Fibroblast of peridontal ligament (primary cell): ENCODE measurements around the gene DNAJB8.

Experiments used
- DNase-seq: peaks from one replicate; pipeline ENCODE4 v3.0.0-alpha.2; 2010; ENCODE audit errors: extremely low read depth

The DNAJB8 gene

DNA sequence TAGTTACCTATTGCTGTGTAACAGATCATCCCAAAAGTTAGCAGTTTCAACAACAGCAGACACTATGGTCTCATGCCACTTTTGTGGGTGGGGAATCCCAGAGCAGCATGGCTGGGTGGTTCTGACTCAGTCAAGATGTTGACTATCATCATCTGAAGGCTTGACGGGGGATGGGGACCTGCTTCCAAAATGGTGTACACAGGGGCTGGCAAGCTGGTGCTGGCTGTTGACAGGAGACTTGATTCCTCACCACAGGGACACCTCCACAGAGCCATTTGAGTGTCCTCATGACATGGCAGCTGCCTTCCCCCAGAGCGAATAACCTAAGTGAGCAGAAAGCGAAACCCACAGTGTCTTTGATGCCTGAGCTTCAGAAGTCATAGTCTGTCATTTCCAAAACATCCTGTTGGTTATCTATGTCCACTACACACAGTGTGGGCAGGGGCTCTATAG lies 19.1 kb downstream of the DNAJB8 start:
- no peak for DNase-seq

DNA sequence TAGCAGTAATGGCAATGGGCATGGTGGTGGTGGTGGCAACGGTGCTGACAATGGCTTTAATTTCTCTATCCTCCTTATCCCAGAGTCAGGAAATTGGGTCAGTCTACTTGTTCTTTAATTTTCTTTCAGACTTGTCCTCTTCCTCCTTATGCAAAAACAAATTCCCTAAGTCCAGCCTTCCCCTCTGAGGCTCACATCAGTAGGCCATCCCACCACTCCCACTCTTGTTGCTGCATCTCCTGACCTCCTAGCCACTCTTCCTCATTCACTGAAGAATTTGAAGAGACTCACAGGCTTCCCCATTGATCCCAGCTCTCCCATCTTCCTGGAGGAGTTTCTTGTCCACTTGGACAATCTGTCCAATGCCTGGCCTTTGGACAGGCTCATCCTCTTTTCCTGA lies 19.9 kb downstream of the DNAJB8 start:
- no peak for DNase-seq

DNA sequence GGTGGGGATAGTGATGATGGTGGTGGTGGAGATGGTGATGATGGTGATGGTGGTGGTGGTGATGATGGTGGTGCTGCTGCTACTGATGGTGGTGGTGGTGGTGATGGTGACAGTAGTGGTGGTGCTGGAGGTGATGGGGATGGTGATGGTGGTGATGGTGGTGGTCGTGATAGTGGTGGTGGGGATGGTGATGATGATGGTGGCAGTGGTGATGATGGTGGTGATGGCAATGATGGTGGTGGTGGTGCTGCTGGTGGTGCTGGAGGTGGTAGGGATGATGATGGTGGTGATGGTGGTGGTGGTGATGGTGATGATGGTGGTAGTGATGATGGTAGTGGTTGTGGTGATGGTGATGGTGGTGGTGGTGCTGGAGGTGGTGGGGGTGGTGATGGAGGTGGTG lies 21.3 kb downstream of the DNAJB8 start:
- DNase-seq = no peak

DNA sequence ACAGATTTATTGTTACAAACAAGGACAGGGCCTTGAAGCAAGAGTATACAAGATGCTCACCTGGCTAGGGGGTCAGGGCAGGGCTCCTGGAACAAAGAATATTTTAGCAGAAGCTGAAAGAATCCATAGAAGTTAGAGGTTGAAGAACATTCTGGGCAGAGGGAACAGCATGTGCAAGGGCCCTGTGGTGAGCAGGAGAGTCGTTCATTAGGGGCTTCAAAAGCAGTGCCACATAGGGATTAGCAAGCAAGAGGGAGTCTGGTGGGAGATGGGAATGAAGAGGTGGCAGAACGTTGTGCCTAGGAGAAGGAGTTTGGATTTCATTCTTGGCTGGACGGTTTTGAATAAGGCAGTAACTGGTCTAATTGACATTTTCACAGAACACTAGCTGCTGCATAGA lies 22.9 kb downstream of the DNAJB8 start:
- no peak for DNase-seq

DNA sequence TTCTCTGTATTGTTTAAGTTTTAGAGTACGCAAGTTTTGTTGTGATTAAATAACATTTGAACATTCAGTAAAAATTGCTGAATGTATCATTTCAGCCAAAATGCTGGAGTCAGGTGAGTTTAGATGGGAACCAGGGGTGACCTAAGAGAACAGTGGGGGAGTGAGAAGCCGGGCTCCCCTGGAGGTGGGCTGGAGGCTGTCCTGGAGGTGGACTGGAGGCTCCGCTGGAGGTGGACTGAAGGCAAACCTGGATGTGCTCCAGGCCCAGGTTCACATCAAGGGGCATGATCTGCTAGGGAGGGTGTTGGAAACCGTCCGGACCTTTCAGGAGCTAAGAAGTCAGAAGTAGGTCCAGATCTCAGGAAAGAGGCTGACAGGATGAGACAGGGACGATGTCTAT lies 23.7 kb downstream of the DNAJB8 start:
- no peak for DNase-seq

DNA sequence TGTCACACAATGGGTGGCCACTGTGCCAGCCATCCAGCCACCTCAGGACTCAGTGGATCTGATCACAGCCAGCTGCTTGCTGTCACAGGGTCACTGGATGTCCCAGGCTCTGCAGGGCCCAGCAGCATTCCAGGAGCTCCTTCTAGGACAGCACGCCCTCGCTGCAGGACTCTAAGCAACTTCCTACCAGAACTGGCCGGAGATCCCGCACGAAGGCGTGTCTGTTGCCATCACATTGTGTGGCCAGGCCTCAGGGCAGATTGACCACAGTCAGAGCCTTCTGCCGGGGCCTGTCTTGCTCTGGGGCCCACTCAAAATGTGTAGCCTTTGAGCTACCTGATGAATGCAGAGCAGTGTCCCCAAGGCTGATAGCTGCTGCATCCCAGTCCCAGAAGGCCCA lies 24.6 kb downstream of the DNAJB8 start:
- no peak for DNase-seq

DNA sequence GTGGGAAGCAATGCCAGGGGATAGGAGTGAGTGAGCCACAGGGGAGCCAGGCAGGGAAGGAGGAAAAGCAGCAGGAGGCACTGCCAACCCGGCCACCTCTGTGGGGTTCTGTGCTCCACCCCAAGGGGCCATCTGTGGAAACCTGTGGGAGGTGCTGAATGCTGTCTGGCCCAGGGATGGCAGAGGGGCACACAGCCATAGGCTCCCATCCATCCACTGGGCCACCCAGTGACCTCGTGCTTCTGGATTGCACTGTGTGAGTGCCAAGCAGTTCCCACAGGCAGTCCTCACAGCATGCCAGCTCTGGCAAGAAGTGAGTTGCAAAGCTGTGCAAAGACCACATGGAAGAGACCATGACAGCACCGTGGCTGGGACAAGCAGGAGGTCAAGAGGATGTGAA lies 27.5 kb downstream of the DNAJB8 start:
- peak; percentile 5 for DNase-seq

DNA sequence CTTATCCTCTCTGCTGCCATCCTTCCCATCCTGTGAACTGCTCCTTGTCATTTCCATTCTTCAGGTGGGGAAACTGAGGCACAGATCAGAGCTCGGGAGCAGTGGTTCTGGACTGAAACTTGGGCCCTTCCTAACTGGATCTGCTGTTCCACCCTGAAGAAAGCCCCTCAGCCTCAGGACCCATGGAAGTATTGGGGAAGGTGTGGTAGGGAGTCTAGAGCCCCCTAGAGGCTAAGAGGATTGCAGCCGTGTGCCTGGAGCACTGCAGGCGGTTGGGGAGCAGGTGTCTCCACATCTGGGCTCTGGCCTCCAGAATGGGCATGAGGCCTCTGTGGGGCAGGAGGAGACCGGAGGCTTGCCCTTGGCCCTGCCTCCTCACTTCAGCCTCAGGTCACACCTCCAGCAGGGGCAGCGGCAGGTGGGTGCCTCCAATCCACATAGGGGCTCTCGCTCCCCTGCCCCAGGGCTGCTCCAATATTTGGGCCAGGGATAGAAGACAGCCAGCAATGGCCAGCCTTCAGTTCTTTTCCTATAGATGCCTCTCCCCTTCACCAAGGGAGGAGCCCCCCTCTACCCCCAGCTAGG lies 28.1 kb downstream of the DNAJB8 start:
- DNase-seq = no peak

DNA sequence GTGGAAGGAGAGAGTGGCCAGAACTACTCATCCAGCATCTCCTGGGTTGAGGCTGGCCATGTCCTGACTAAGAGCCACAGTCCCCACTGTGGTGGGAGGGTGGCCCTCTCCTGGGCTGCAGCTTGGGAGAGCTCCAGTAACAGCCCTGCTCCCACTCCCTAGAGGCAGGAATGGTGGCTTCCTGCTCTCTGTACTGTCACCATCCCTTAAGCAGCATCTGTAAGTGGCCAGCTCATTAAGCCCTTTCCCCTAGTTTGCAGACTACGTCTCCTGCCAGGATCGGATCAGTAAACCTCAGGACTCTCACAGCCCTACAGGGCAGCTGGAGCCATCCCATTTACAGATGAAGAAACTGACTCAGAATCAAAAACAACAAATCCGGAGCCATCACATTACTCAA lies 30.5 kb downstream of the DNAJB8 start:
- no peak for DNase-seq

DNA sequence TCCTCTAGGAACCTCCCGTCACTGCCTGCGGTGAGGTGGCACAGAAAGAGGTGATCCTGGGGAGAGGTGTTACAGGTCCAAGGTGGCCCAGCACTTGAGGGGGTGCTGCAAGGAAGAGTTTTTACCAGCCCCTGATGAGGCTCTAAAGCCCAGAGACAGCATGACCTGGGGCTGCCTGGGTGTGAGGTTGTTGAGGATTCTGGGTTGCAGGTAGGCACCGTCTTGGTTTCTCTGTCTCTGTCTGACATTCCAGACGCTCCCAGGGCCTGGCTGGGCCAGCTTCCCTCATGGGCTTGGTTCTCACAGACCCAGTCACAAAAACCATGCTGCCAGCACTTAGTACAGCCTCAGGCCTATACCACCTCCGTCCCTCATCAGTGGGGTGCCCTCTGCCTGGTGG lies 31.1 kb downstream of the DNAJB8 start:
- no peak for DNase-seq

DNA sequence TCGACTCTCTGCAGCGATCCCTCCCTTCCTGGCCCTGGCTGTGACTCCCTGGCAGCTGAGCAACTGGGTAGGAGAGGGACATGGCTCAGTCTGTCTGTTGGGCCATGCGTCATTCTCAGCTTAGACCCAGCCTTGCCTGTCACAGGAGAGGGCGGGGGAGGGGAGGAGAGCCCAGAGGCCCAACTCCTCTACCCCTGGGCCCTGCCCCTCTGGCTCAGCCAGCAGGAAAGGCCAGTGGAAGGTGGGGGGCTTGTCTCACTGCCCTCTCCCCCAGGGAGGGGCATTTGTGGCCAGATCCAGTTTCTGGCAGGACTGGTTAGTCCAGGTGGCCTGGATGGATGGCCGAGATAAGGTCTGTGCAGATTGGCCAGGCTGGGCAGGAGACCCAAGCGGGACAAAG lies 31.6 kb downstream of the DNAJB8 start:
- DNase-seq = no peak

DNA sequence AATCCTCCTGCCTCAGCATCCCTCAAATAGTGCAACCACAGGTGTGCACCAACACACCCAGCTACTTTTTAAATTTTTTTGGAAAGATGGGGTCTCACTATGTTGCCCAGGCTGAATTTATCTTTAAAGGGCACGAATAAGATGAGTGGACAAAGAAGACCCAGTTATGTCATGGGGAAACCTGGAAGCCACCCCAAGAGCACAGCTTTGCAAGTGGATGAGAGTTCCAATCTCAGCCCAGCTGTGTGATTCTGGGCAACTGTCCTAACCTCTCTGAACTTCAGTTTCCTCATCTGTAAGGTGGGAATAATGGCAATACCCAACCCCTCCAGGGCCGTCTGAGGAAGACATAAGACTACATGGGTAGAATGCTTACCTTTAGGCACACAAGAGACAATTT lies 32.2 kb downstream of the DNAJB8 start:
- DNase-seq = no peak

DNA sequence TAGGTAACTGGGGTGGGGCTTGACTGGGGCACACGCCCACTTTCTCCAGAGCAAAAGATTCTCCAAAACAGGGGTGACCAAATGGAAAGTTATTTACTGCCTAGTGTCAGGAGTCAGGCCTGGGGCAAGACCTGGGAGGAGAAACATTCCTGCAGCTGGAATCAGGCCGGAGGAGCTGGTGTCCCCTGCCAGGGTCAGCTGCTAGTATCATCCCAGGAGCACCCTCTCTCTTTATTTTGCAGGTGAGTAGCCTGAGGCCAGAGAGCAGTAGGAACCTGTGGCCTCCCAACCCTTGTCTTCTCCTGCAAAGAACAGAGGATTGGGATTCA lies 32.9 kb downstream of the DNAJB8 start:
- no peak for DNase-seq

DNA sequence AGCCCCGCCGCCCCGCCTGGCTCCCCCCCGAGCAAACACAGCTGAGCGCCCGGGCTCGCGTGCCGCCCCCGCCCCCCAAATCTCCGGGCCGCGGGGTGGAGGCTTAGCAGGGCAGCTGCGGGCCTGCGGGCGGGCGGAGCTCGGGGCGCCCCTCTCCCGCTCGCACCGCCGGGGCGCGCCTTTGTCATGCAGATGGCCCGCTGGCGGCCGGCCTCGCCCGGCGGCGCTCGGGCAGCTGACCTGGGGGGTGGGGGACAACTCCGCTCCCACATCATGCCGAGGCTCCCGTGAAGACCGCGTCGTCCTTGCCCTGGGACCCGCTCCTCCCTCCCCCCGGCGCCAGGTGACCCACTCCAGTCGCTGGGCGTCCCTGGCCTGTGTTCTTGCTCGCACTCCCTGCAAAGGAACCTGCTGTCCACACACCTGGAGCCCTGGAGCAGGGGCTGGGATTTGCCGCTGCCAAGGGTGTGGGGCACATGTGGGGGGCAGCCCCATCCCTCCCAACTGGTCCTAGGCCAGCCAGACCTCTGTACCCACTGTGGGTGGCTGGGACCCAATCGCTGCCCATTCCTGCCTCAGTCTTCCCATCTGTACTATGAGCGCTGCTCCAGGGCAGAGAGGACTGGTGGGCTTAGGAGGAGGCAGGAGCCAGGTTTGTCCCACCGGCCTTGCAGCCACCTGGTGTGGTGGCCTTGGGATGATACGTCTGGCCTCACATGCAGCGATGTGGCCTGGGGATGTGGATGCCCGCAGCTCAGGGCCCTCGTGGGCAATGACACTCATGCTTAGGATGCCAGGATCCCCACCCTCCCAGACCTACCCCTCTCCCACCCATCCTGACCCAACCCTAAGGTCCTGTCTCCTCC lies 33.5 kb downstream of the DNAJB8 start:
- DNase-seq = no peak

DNA sequence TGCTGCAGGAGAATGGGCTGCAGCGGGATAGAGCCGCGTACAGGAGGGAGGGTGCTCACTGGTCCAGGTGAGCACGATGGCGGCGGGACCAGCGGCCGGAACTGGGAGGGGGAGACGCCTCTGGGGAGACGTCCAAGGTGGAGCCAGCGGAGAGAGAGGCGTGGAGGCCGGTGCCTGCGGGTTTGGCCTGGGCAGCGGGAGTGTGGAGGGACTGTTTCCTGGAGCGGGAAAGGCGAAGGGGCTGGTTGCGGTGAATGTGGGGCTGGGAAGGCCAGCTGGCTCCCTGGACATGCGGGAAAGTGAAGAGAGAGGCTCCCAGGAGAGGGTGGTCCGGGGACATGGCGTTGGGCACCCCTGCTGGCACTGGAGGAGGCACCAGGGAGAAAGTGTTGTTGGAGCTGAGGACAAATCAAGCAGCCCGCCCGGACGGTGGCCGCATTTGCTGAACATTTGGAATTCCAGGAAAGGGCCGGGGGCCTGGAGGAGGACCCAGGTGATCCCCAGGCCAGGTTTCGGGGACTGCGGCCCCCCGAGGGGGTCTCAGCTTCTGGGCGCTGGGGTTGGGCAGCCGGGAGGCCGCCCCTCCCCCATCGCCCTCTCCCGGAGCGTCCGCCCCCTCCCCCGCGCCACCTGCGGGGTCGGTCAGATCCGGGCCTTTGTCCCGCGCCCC lies 34.3 kb downstream of the DNAJB8 start:
- no peak for DNase-seq

DNA sequence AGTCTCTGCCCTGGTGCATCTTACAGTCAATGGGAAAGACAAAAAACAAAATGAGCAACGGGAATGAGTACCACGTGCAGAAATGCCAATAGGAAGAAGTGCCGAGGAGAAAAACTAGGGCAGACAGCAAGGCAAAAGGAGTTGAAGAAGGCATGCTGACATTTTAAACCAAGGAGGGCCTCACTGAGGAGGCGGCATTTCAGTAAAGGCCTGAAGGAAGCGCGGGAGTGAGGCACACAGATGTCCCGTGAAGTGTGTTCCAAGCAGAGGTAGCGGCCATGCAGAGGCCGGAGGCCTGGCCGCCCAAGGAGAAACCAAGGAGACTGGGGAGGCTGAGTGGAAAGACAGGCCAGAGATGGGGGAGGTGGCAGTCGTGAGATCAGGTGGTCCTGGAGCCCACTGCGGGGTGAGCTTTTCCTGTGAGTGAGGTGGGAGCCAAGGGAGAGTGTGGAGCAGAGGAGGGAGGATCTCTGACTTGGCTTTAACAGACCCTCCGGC lies 34.8 kb downstream of the DNAJB8 start:
- no peak for DNase-seq

DNA sequence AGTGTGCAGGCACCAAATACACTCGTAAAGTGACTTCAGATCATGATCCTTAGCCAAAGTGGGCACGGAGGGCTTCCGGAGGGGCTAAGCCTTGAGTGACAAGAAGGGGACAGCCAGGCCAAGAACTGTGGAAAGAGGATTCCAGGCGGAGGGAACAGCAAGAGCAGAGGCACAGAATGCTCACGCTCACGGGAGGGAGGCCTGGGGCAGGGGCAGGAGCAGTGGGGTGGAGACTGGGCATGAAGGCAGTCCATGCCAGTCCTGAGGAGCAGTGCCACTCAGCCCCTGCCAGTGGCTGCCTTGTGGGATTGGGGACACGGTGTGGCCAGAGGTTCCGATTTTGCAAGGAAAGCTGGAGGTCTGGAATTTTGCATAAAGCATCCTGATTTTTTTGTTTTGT lies 36.0 kb downstream of the DNAJB8 start:
- no peak for DNase-seq

DNA sequence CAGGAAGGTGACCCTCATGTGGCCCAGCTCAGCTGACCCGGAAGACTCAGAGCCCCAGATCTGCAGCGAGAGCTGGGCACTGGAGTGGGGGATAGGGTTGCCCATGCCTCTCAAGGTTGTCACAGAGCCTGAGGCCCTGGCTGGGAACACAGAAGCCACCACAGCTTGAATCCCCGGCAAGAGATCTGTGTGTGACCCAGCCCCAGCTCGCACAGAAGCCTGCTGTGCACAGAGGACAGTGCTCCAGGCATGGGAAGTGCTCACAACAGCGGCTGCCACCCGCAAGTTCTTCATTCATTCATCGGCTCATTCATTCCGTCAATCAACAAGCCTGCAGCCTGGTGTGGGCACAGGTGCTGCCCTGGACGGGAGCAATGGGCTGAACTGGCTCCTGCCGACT lies 36.4 kb downstream of the DNAJB8 start:
- DNase-seq = no peak

DNA sequence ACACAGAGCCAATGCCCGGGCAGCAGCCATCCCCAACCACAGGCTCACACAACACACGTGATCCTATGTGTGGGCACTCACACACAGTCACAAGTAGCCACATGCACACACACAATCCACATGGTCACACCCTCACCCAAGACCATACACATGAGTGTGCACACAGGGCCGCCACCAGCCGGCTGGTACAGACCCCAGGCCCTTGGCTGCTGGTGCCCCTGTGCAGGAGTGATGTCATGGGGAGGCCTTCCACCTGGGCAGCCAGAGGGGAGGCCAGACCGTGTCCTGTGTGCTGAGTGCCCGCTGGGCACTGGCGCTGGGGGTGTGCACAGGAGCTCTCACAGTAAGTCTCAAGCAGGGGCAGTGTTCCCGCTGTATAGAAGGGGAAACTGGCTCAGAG lies 36.9 kb downstream of the DNAJB8 start:
- DNase-seq = no peak

DNA sequence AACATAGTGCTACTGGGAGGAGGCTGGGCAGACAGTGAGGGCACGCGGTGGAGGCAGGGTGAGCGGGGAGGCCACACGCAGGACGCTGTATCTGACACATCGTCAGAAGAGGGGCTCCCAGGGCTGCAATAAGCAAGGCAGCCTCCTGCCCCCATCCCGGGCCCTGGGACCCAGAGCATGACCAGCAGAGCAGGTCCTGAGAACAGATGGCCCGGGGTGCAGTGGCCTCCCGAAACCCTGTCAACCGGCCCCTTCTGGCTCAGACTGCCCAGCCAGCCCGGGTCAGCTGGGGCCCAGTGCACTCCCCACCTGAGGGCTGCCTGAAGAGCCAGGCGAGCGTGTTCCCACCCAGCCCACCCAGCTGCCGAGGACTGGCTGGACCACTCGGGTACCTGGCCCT lies 37.4 kb downstream of the DNAJB8 start:
- no peak for DNase-seq

DNA sequence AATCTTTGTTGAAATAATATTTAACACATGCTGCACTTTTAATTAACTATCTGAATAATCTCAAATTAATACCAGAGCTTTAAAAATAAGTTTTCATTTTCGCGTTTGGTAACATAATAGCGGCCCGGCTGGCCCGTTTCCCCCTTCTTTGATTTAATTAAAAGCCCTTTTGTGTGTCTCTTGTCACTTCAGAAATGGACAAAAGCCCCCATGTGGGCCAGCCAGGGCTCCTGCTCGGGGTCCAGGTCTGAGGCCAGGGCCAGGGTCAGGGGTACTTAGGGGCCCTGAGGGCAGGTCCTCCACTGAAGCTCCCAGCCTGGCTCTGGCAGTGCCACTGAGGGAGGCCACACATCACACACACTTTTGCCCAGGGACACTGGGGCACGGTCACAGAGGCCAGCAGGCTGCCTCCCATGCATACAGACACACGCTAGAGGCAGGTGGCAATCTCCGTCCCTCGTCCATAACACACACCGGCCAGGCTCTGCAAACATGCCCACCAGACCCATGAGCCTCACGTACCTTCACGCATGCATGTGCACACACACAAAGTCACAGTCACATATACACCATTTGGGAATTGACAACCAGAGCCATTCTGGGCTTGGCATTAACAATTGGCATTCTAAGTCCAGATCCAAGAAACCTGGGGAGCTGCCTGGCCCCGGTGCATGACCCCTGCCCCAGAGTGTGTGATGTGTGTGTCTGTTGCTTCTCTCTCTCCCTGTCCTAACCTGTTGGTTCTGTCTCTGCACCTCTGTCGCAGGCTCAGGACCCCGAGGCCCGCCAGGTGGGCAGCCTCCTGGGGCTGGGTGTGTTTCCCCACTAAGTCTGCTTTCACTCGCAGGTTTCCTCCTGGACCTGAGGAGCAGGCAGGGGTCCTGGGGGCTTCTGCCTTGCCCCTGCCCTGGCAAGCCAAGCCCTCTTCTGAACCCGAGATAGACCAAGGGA lies 38.5 kb downstream of the DNAJB8 start:
- no peak for DNase-seq
